Right lung (tissue), 5 donors: ENCODE results near the gene PORCN. TPM values are rescaled to one million over a fixed set of nuclear protein-coding genes. Genes with fewer than 3 reads are reported as not detected.
"Not testable (repeated sequence)": the region's sequence is repeated elsewhere in the genome, so short reads cannot be mapped to it uniquely, and the experiment has no call there.

Experiments
- DNase-seq, 2 donors: peaks; one replicate each; pipeline ENCODE4 v3.0.0-alpha.2; 2013
- polyA plus RNA-seq, 5 donors: library from polyadenylated mRNA; unstranded; fragments of 120-200 nt; gene quantifications; one replicate each; pipeline versions ENCODE4 v1.2.1 to v1.2.3, GENCODE V29; 2013; ENCODE audit warnings: inconsistent platforms in 1 of 5, low replicate concordance in 1 of 5; ENCODE audit not compliant: insufficient read length in 5 of 5, insufficient read depth in 1 of 5

The PORCN gene
- polyA plus RNA-seq, 5 donors: 6.2 to 9.9 (median 8.9) TPM

DNA sequence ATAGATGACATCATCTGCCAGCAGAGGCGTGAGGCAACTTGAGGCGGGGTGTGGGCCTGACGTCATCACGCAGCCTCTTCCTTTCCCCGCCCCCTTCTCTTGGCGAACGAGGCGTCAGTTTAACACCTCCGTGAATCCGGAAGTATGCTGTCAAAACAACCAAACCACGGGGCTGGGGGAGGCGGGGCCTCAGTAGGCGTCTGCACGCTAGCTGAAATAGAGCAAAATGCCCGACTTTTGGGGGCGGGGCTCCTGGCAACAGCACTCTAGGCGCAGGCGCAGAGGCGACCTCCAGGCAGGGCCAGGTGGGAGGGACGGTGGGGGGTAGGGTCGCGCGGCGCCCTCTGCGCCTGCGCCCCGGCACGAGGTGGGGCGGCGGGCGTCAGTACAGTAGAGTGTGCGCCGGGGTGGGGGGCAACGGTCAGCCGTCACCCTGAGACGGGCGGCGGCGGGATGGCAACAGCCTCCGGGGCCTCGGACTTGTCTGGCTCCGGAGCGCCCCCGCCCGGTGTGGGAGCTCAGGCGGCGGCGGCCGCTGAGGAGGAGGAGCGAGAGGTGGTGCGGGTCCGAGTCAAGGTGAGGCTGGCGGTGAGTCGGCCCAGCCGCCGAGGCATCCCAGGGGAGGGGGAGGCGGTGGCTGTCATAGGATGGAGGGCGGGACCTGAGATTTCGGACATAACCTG is 30.7 kb downstream of the PORCN start, which contains the start of gene TBC1D25:
TBC1D25 (plus strand) TSS at position 370 of the 683 bp plus-strand sequence; CDS start at position 454, 84 bp downstream.
- peak; percentile 94 to 96 for DNase-seq

DNA sequence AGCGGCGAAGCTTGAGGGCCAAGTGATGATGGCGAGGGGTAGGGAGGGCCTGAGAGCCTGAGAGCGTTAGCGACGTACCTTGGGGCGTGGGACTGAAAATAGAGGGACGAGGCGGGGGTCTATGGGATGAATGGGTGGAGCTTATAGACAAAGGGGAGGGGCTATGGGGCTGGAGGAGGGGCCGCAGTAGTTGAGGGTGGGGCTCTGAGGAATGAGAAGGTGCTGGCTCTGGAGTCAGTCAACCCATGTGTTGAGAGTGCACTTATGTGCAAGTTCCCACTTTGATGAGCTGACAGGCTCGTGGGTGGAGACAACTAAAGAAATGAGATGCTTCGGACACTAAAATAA is 31.2 kb downstream of the PORCN start:
- no peak for DNase-seq

DNA sequence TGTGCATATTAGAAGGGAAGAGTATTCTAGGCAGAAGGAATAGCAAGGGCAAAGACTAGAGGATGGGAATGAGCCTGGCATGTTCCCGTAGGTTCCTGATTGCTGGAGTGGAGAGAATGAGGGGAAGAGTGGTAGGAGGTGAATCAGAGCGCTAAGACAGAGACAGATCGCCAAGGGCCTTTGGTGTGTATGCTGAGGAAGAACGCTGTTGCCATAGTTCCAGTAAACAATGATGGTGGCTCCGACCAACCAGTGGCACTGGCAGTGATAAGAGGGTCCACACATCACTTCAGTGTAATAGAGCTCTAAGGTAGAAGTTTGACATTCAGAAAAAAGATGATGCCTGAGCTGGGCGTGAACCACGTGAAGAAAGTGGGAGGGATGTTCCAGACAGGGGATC is 31.7 kb downstream of the PORCN start:
- DNase-seq: no peak

DNA sequence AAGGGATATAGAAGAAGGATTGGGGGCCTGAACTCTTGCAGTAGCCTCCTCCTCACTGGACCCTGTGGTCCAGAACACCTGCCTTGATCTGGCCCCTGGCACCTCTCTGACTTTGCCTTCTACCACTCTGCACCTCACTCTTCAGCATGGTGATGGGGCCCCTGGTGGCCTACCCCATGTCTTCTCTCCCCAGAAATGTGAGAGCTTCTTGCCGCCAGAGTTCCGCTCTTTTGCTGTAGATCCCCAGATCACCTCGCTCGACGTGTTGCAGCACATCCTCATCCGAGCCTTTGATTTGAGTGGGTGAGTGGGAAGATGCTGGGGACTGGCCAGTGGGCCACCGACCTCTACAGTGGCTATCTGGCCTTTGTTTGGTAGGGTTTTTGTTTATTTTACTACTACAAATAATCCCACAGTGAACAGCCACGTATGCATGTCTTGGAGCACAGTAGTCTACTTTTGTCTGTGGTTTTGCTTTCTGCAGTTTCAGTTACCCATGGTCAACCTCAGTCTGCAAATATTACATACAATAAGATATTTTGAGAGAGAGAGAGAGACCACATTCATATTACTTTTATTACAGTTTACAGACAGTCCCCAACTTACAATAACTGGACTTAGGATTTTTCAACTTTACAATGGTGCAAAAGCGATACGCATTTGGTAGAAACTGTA is 32.5 kb downstream of the PORCN start:
- DNase-seq: no peak

DNA sequence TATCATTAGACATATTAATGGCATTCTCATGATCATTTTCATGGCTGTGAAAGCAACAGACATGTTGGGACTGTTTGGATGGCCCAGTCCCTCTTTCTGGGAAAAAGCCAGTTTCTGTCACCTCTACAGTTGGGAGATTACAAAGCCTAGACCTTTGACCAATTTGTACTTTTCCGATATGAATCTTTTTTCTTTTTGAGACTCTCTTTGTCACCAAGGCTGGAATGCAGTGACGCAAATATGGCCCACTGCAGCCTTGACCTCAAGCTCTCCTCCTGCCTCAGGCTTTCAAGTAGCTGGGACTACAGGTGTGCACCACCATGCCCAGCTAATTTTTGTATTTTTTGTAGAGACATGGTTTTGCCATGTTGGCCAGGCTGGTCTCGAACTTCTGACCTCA is 40.1 kb downstream of the PORCN start:
- DNase-seq: no peak

DNA sequence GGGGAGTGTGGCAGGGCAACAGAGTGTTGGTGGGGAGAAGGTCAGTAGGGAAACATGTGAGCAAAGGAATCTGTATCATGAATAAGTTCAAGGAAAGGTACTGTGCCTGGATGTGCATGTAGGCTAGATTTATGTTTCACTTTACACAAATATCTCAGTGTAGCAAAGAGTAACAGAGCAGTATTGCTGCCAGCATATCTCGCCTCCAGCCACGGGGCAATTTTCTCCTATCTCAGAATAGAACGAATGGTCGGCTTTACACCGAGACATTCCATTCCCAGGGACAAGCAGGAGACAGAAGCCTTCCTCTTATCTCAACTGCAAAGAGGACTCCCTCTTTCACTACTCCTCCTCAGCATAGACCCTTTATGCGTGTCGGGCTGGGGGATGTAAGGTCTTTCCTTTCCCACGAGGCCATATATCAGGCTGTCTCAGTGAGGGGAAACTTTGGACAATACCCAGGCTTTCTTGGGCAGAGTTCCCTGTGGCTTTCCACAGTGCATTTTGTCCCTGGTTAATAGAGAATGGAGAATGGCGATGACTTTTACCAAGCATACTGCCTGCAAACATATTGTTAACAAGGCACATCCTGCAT is 47.0 kb downstream of the PORCN start:
- DNase-seq: not testable (repeated sequence)

DNA sequence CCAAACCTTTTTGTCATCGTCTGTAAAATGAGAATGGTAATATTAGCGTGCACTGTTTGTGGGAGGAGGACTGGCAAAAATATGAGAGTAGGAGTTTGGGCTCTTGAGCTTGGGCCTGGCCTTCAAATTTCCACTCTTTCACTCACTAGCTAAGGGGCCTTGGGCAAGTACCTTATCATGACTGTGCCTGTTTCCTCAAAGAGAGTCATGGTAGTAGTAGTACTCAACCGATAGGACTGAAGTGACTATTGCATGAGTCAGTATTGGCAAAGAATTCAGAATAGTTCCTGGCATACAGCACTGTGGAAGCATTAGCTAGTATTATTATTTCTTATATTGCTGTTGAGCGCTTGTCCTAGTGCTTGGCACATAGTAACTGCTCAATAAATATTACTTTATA is 49.5 kb downstream of the PORCN start:
- no peak for DNase-seq

DNA sequence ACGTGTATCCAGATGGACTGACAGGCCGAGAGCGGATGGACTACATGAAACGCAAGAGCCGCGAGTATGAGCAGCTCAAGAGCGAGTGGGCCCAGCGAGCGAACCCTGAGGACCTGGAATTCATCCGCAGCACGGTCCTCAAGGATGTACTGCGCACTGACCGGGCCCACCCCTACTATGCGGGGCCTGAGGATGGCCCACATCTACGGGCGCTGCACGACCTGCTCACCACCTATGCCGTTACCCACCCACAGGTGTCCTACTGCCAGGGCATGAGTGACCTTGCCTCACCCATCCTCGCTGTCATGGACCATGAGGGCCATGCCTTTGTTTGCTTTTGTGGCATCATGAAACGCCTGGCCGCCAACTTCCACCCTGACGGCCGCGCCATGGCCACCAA is 50.8 kb downstream of the PORCN start:
- no peak for DNase-seq

DNA sequence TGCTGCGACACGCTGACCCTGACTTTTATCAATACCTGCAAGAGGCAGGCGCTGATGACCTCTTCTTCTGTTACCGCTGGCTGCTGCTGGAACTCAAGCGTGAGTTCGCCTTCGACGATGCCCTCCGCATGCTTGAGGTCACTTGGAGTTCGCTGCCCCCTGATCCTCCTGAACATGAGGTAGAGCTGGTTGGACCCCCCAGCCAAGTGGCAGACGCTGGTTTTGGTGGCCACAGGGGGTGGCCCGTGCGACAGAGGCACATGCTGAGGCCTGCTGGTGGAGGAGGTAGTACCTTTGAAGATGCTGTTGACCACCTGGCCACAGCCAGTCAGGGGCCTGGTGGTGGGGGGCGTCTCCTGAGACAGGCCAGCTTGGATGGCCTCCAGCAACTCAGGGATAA is 51.3 kb downstream of the PORCN start:
- no peak for DNase-seq

DNA sequence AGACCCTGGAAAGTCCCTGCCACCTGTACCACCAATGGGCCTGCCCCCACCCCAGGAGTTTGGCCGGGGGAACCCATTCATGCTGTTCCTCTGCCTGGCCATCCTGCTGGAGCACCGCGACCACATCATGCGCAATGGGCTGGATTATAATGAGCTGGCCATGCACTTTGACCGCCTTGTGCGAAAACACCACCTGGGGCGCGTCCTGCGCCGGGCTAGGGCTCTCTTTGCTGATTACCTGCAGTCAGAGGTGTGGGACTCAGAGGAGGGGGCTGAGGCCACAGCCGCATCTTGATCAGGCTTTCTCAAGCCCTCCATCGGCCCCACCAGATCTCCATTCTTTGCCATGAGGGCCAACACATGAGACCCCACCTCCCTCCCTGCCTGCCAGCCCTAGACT is 51.9 kb downstream of the PORCN start:
- no peak for DNase-seq

DNA sequence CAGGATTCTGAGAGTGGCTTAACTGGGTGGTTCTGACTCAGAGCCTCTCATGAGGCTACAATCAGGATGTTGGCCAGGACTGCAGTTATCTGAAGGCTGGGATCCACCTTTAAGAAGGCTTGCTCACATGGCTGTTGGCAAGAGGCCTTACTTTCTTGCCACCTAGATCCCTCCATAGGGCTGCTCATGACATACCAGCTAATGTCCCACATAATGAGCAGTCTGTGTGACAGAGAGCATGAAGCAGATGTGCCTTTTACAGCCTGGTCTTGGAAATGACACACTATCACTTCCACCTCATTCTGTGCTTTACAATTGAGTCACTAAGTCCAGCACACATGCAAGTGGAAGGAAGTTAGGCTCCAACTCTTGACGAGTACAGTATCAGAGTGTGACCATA is 61.2 kb downstream of the PORCN start:
- DNase-seq: no peak

Other genes with a start within 250 kb of the PORCN start
- not detected for gene SSX3, start 152.3 kb upstream of the PORCN start, polyA plus RNA-seq
- gene SSX4, start 125.5 kb upstream of the PORCN start, polyA plus RNA-seq: not detected
- not detected for gene SSX4B, start 97.0 kb upstream of the PORCN start, polyA plus RNA-seq
- gene SLC38A5, start 38.7 kb upstream of the PORCN start, polyA plus RNA-seq: 10 to 100 TPM; 31.8 to 68.1 (median 43.4) TPM
- 10 to 100 TPM; 34.2 to 44.6 (median 36.5) TPM for gene FTSJ1, start 32.8 kb upstream of the PORCN start, polyA plus RNA-seq
- 10 to 100 TPM; 34.0 to 39.6 (median 35.7) TPM for gene EBP, start 12.8 kb downstream of the PORCN start, polyA plus RNA-seq
- gene TBC1D25, start 30.7 kb downstream of the PORCN start, polyA plus RNA-seq: 10 to 100 TPM in 2 of 5 donors, 1 to 10 TPM in 3; 8.0 to 11.8 (median 9.6) TPM
- 100 to 1,000 TPM; 322 to 463 (median 376) TPM for gene RBM3, start 65.5 kb downstream of the PORCN start, polyA plus RNA-seq
- 100 to 1,000 TPM in 3 of 5 donors, 10 to 100 TPM in 2; 84.4 to 141 (median 104) TPM for gene WDR13, start 88.5 kb downstream of the PORCN start, polyA plus RNA-seq
- 1 to 10 TPM; 3.7 to 4.7 (median 3.8) TPM for gene WAS, start 174.8 kb downstream of the PORCN start, polyA plus RNA-seq
- gene SUV39H1, start 187.7 kb downstream of the PORCN start, polyA plus RNA-seq: 1 to 10 TPM; 5.4 to 6.7 (median 5.9) TPM